GM18519 (cell line): Measurements from ENCODE around the gene ZBTB17.

ENCODE experiments used
- ATAC-seq: cut with Tn5 transposase; IDR thresholded peaks from one replicate; pipeline ENCODE4 v1.9.1; 2021; ENCODE audit warnings: mild to moderate bottlenecking, moderate library complexity; ENCODE audit not compliant: unreplicated experiment, low FRiP score

ZBTB17 gene

GRCh38 chr1:15949453-15950245 is 26.3 kb downstream of the ZBTB17 start:
- no peak for ATAC-seq

- ATAC-seq, result no peak
Observed at GRCh38 chr1:15948595-15949452, 27.1 kb downstream of the ZBTB17 start.

GRCh38 chr1:15948091-15948591 is 27.8 kb downstream of the ZBTB17 start:
- no peak for ATAC-seq

DNA sequence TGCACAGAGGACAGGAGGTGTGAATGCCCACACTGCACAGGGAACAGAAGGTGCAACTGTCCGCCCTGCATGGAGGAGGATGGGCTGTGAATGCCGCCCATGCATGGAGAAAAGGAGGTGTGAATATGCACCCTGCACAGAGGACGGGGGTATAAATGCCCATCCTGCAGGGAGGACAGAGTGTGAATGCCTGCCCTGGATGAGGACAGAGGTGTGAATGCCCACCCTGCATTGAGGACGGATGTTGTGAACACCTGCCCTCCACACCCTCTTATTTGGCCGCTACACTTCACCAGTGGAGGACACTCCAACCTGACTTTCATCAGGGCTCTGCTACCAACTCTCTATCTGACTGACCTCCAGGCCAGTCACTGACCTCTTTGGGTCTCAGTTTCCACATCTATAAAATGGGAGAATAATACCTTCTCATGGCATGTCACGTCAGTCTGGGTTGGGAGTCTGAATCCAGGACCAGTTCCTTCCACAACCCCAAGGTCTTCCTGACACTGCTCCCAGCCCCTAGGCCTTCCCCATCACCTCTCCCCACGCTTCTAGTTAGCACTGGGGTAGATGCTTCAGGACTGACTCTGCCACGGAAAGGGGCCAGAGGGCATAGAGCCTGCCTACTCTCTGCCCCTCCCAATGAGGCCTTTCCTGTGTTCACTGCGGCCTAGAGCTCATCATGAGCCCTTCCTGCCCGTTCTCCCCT is 28.4 kb downstream of the ZBTB17 start:
- ATAC-seq, result no peak

DNA sequence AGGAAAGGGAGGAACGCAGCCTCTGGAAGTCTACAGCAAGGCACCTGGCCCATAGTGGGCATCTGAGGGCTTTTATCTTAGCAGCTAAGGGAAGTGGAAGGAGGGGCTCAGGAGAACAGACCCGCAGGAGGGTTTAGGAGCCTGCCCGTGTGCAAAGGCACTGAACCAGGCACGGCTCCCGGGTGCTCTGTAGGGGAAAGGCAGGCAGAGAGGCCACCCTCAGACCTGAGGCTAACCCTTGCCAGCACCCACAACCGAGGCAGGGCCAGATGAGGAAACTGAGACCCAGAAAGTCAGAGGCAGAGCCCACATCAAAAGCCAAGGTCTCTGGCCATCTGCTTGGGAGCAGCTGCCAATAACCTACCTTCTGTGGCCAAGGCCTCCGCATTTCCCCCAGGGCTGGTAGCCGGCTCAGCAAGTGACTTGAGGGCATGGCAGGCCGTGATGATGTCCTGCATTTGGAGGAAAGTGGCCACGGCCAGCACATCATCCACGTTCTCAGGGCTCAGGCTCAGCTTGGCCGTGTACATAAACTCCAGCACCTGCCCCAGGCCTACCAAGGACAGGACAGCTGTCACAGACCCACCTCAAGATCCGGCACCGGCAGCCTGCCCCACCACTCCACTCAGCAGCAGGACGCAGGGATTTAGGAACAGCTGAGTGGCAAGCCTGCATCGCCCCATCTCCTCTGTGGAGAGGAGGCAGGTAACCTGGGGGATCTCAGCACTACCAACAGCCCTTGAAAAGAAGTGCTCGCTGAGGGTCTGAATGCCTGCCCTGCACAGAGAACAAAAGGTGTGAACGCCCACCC is 29.1 kb downstream of the ZBTB17 start:
- ATAC-seq, result no peak

DNA sequence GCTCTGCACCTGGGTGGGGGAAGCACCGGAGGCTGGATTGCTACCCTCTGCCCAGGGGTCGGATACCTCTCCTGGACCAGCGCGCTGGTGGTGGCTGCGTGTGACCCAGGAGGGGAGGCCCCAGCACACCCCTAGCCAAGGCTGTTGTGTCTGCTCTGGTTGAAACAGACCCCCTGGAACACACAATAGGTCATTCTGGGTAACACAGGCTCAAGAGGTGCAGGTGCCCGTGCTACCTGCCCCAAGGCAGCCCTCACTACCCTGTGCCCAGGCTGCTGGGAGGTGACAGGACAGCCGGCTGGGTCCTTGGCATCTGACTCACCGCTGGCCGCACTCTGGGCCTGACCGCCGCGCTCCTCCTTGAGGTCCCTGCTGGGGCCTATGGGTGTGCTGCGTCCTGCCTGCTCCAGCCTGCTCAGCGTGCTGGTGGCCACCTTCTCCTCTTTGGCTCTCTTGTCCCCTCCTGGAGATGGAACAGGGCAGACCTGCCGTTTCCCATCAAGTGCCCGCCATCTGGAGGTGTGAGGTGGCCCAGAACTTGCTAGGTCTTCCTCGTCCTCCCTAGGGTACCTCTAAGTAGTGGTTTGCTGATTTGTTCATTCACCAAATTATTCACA is 30.0 kb downstream of the ZBTB17 start:
- ATAC-seq, result no peak

- ATAC-seq, result no peak
Observed at GRCh38 chr1:15945011-15945831, 30.7 kb downstream of the ZBTB17 start.

DNA sequence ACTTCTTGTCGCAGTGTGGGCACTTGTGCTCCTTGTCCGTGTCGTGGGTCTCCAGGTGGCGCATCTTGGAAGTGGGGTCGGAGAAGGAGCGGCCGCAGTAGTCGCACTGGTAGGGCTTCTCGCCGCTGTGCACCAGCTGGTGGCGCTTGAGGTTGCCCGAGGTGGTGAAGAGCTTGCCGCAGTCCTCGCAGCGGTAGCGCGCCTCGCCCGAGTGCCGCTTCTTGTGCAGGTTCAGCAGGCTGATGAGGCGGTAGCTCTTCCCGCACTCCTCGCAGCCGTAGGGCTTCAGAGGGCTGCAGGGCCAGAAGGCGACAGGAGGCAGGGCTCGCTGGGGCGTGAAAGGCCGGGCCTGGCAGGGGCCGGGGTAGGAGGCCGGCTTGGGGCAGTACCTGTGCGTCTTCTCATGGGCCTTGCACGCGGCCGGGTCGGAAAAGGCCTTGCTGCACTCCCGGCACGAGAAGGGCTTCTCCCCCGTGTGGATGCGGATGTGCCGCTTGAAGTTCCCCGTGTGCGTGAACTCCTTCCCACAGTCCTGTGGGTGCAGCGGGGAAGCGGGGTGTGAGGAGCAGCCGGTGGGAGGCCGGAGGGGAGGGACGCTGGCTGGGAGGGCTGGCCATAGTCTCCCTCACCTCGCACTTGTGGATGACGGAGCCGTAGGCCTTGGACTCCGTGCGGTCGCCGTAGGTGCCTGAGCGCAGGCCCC is 31.4 kb downstream of the ZBTB17 start:
- no peak for ATAC-seq

DNA sequence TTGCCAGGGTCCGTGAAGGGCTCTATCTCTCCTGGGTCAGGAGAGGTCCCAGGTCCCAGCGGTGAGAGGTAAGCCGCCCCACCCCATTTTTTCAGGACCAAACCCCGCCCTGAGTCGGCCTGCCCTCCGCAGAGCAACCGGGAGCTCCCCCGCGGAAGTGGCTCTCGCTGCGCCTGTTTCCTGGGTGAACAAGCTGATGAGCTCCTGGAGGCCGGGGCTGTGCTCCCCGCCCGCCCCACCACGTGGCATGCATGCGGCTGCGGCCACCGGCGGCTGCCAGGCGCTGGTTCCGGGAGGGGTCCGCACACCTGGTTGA is 32.0 kb downstream of the ZBTB17 start:
- no peak for ATAC-seq

GRCh38 chr1:15943328-15943991 is 32.4 kb downstream of the ZBTB17 start:
- ATAC-seq, result no peak

- no peak for ATAC-seq
Observed at GRCh38 chr1:15942661-15943327, 33.1 kb downstream of the ZBTB17 start.

DNA sequence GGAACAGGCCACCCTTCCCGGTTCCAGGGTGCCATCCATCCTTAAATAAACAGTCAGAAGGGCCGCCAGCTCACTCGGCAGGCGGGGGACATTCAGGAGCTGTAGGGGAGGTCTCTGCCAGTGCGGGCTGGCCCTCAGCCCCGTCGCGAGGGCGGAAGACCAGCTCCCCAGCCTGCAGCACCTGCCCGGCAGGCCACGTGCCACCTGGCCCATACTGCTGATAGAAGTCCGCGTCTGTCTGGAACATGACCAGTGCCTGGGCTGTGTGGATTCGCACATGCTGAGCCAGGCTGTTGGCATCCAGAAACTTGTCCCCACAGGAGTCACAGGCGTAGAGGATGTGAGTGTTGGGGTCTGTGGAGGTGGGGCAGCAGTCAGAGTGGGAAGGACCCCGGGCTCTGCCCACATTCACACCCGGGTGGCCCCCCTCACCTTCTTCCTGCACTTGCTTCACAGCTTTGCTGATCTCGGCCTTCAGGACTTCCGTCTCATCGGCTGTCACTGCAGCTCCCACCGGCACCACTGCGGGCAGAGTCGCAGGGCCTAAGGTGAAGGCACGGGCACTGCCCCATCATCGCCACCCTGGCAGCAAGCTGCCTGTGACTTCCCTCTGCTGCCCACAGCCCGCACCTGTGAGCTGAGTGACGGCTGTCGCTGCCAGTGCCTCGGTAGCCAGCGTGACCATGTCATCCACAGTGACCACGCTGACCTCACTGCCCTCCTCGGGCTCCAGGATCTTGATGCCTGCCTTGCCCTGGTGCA is 33.8 kb downstream of the ZBTB17 start:
- ATAC-seq, result no peak

- no peak for ATAC-seq
Observed at GRCh38 chr1:15941044-15941840, 34.7 kb downstream of the ZBTB17 start.

DNA sequence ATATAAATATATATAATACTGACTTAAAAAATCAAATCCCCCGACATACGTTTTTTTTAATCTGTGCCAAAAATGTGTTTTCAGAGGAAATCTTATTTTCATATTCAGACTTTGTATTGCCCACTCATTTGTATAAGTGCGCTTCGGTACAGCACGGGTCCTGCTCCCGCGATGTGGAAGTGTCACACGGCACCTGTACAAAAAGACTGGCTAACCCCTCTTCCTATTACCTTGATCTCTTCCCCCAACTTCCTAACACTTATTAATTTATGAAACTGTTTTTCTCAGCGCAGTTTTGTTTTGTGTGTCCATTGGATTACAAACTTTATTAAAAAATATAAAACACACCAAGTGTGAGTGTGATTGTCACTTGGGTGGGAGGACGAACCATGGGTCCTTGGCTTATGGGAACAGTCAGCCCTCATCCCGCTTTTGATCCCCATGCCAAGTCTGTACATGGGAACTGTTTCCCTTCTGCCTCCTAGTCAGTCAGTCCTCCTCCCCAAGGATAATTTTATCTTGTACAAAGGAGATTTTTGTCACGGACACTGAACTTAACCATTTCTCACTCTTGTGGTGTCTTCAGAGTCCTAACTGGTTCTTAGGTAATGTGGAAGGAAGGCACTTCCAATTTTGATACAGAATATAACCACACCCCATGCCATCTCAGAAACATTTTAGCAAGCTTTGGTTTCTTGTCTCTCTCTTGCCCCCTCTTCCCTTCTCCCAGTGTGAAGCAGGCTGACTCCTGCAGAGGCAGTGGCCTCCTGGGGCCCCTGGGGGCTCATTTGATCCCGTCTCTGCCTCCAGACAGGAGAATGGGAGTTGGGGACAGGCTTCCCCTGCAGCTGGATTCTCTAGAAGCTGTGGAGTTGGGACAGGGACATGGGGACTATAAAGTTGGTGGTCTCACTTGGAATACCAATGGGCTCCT is 35.5 kb downstream of the ZBTB17 start:
- no peak for ATAC-seq
